Stimulated activated naive B cell treated with anti-CD40 and anti-IgM and Interleukin-4, amounts not matched to agents 10 μg/mL and 1 μg/mL and 100 μg/mL, for 72 hours (primary cell): Measurements from ENCODE around the gene ACBD4.
"Not testable (repeated sequence)": the region's sequence is repeated elsewhere in the genome, so short reads cannot be mapped to it uniquely, and the experiment has no call there.

ENCODE experiments used
- ATAC-seq, 2 donors: fragments of 150-1000 bp; cut with Tn5 transposase; replicated peaks; 2 replicates each; pipeline ENCODE4 v1.10.0; 2021; ENCODE audit warnings: moderate library complexity in 1 of 2
- DNase-seq: peaks from one replicate; pipeline ENCODE4 v3.0.0; 2021
- H3K27ac Mint-ChIP-seq: one replicate; pipeline ENCODE4 v1.8.0; 2022; ENCODE audit warnings: mild to moderate bottlenecking, mixed read lengths
- H3K27me3 Mint-ChIP-seq, 2 donors: one replicate each; pipeline ENCODE4 v1.8.0; 2022; ENCODE audit warnings: mixed read lengths in 2 of 2
- H3K36me3 Mint-ChIP-seq, 2 donors: one replicate each; pipeline ENCODE4 v1.8.0; 2022; ENCODE audit warnings: mixed read lengths in 2 of 2, mild to moderate bottlenecking in 1 of 2
- H3K4me1 Mint-ChIP-seq, 2 donors: one replicate each; pipeline ENCODE4 v1.8.0; 2022; ENCODE audit warnings: mixed read lengths in 2 of 2, mild to moderate bottlenecking in 1 of 2
- H3K4me3 Mint-ChIP-seq, 2 donors: one replicate each; pipeline ENCODE4 v1.8.0; 2022; ENCODE audit warnings: mild to moderate bottlenecking in 2 of 2, mixed read lengths in 2 of 2, moderate library complexity in 1 of 2
- H3K9me3 Mint-ChIP-seq, 2 donors: one replicate each; pipeline ENCODE4 v1.8.0; 2022; ENCODE audit warnings: mixed read lengths in 2 of 2, mild to moderate bottlenecking in 1 of 2

ACBD4 gene

GRCh38 chr17:45119964-45120363, 15.5 kb upstream of the ACBD4 start:
- Mint-ChIP-seq H3K4me1 (no peaks in the 10 kb centered on the region), H3K27ac (no peak overlapping the region), H3K4me3 (no peak overlapping the region), H3K27me3 (peaks cover 9 to 35% of the 10 kb centered on the region in 2 donors), H3K36me3 (no peaks in the 10 kb centered on the region), H3K9me3 (no peaks in the 10 kb centered on the region)
- no peak for DNase-seq
- no peak for ATAC-seq

- Mint-ChIP-seq H3K36me3 (no peaks in the 10 kb centered on the region), H3K4me3 (no peak overlapping the region), H3K27me3 (peaks cover 9 to 35% of the 10 kb centered on the region in 2 donors), H3K9me3 (no peaks in the 10 kb centered on the region), H3K4me1 (no peaks in the 10 kb centered on the region), H3K27ac (no peak overlapping the region)
- ATAC-seq = no peak
- DNase-seq = no peak
Measured at GRCh38 chr17:45120558-45120957, 14.9 kb upstream of the ACBD4 start.

- Mint-ChIP-seq H3K4me1 (no peaks in the 10 kb centered on the region), H3K27me3 (peaks cover 9 to 30% of the 10 kb centered on the region in 2 donors), H3K4me3 (no peak overlapping the region), H3K9me3 (no peaks in the 10 kb centered on the region), H3K36me3 (no peaks in the 10 kb centered on the region), H3K27ac (no peak overlapping the region)
- no peak for ATAC-seq
- DNase-seq = no peak
Measured at GRCh38 chr17:45121055-45121454, 14.4 kb upstream of the ACBD4 start.

GRCh38 chr17:45123076-45123770, 12.3 kb upstream of the ACBD4 start:
- ATAC-seq = no peak
- Mint-ChIP-seq H3K9me3 (no peaks in the 10 kb centered on the region), H3K27ac (no peak overlapping the region), H3K4me3 (no peak overlapping the region), H3K36me3 (no peaks in the 10 kb centered on the region), H3K4me1 (no peaks in the 10 kb centered on the region), H3K27me3 (peaks cover 9 to 25% of the 10 kb centered on the region in 2 donors)
- DNase-seq = no peak

- H3K27ac Mint-ChIP-seq = no peak overlapping the region
- H3K9me3 Mint-ChIP-seq = no peaks in the 10 kb centered on the region
- no peaks in the 10 kb centered on the region for H3K36me3 Mint-ChIP-seq
- H3K27me3 Mint-ChIP-seq = peaks cover 9 to 22% of the 10 kb centered on the region in 2 donors
- H3K4me3 Mint-ChIP-seq = no peak overlapping the region
- no peak for DNase-seq
- H3K4me1 Mint-ChIP-seq = no peaks in the 10 kb centered on the region
- ATAC-seq = peak; percentile 41 to 61
Measured at GRCh38 chr17:45123930-45124796, 11.3 kb upstream of the ACBD4 start.

- not testable (repeated sequence) for H3K27ac Mint-ChIP-seq, H3K4me3 Mint-ChIP-seq, H3K4me1 Mint-ChIP-seq, DNase-seq, H3K36me3 Mint-ChIP-seq, ATAC-seq, H3K9me3 Mint-ChIP-seq
- peaks cover 9 to 18% of the 10 kb centered on the region in 2 donors for H3K27me3 Mint-ChIP-seq
Measured at GRCh38 chr17:45124797-45125122, 10.7 kb upstream of the ACBD4 start.

GRCh38 chr17:45125509-45125908, 10.0 kb upstream of the ACBD4 start:
- no peak for DNase-seq
- H3K36me3 Mint-ChIP-seq = no peaks in the 10 kb centered on the region
- H3K9me3 Mint-ChIP-seq = no peaks in the 10 kb centered on the region
- H3K4me3 Mint-ChIP-seq = no peak overlapping the region
- no peak overlapping the region for H3K27ac Mint-ChIP-seq
- ATAC-seq = no peak
- no peaks in the 10 kb centered on the region for H3K4me1 Mint-ChIP-seq
- H3K27me3 Mint-ChIP-seq = peaks cover 9 to 16% of the 10 kb centered on the region in 2 donors

GRCh38 chr17:45127207-45127547, 8.3 kb upstream of the ACBD4 start:
- DNase-seq = no peak
- peaks cover 10 to 17% of the 10 kb centered on the region in 2 donors for H3K27me3 Mint-ChIP-seq
- H3K4me3 Mint-ChIP-seq = no peak overlapping the region
- H3K36me3 Mint-ChIP-seq = no peaks in the 10 kb centered on the region
- no peak overlapping the region for H3K27ac Mint-ChIP-seq
- H3K9me3 Mint-ChIP-seq = no peaks in the 10 kb centered on the region
- no peaks in the 10 kb centered on the region for H3K4me1 Mint-ChIP-seq
- ATAC-seq = no peak

GRCh38 chr17:45127548-45128300, 7.8 kb upstream of the ACBD4 start:
- DNase-seq (no peak), ATAC-seq (no peak)
- Mint-ChIP-seq H3K27me3 (peaks cover 10 to 17% of the 10 kb centered on the region in 2 donors), H3K4me1 (peaks cover 0 to 3% of the 10 kb centered on the region in 2 donors), H3K36me3 (no peaks in the 10 kb centered on the region), H3K4me3 (no peak overlapping the region), H3K27ac (no peak overlapping the region), H3K9me3 (no peaks in the 10 kb centered on the region)

GRCh38 chr17:45128331-45128730, 7.2 kb upstream of the ACBD4 start:
- DNase-seq = no peak
- Mint-ChIP-seq H3K9me3 (no peaks in the 10 kb centered on the region), H3K4me1 (peaks cover 0 to 9% of the 10 kb centered on the region in 2 donors), H3K27ac (no peak overlapping the region), H3K4me3 (no peak overlapping the region), H3K36me3 (no peaks in the 10 kb centered on the region), H3K27me3 (peaks cover 10 to 17% of the 10 kb centered on the region in 2 donors)
- no peak for ATAC-seq

GRCh38 chr17:45128989-45129388, 6.5 kb upstream of the ACBD4 start:
- H3K4me3 Mint-ChIP-seq = no peak overlapping the region
- H3K27ac Mint-ChIP-seq = no peak overlapping the region
- H3K36me3 Mint-ChIP-seq = no peaks in the 10 kb centered on the region
- H3K9me3 Mint-ChIP-seq = no peaks in the 10 kb centered on the region
- DNase-seq (no peak), ATAC-seq (no peak)
- H3K4me1 Mint-ChIP-seq = peaks cover 2 to 13% of the 10 kb centered on the region in 2 donors
- H3K27me3 Mint-ChIP-seq = peaks cover 10 to 17% of the 10 kb centered on the region in 2 donors

GRCh38 chr17:45129426-45129939, 6.0 kb upstream of the ACBD4 start:
- no peak overlapping the region for H3K27ac Mint-ChIP-seq
- H3K27me3 Mint-ChIP-seq = peaks cover 10 to 17% of the 10 kb centered on the region in 2 donors
- H3K4me1 Mint-ChIP-seq = peaks cover 2 to 13% of the 10 kb centered on the region in 2 donors
- no peak overlapping the region for H3K4me3 Mint-ChIP-seq
- no peaks in the 10 kb centered on the region for H3K9me3 Mint-ChIP-seq
- H3K36me3 Mint-ChIP-seq = no peaks in the 10 kb centered on the region
- ATAC-seq (no peak), DNase-seq (no peak)

GRCh38 chr17:45129940-45130680, 5.4 kb upstream of the ACBD4 start:
- DNase-seq = no peak
- no peaks in the 10 kb centered on the region for H3K9me3 Mint-ChIP-seq
- H3K36me3 Mint-ChIP-seq = no peaks in the 10 kb centered on the region
- H3K4me1 Mint-ChIP-seq = peaks cover 2 to 16% of the 10 kb centered on the region in 2 donors
- no peak overlapping the region for H3K4me3 Mint-ChIP-seq
- peaks cover 10 to 17% of the 10 kb centered on the region in 2 donors for H3K27me3 Mint-ChIP-seq
- no peak for ATAC-seq
- H3K27ac Mint-ChIP-seq = no peak overlapping the region
